Measurements from ENCODE around the gene GPC6.

- TF ChIP-seq PRDM10 (tag by site-specific recombination; IDR thresholded peaks at IDR 0.05): no peak
- no peak for TF ChIP-seq ZBTB21 (tag by site-specific recombination; IDR thresholded peaks at IDR 0.05)
- TF ChIP-seq CTCF (tag by site-specific recombination; IDR thresholded peaks at IDR 0.05): no peak
- no peak for TF ChIP-seq ZSCAN30 (tag by site-specific recombination; IDR thresholded peaks at IDR 0.05)
- TF ChIP-seq ZBTB11 (tag by site-specific recombination; conservative IDR thresholded peaks at IDR 0.05; ENCODE audit: low read depth): no peak
- TF ChIP-seq SCRT2 (tag by site-specific recombination; IDR thresholded peaks at IDR 0.05): no peak
- TF ChIP-seq TCF7L2 (IDR thresholded peaks at IDR 0.05; ENCODE audit: borderline replicate concordance, low read depth, low read length): no peak
- no peak for TF ChIP-seq KLF8 (tag by site-specific recombination; IDR thresholded peaks at IDR 0.05)
- no peak for TF ChIP-seq YY1 (tag by site-specific recombination; IDR thresholded peaks at IDR 0.05)
- TF ChIP-seq ZNF629 (tag by site-specific recombination; IDR thresholded peaks at IDR 0.05): no peak
- TF ChIP-seq PRDM1 (tag by site-specific recombination; IDR thresholded peaks at IDR 0.05): no peak
- TF ChIP-seq ZNF366 (tag by site-specific recombination; conservative IDR thresholded peaks at IDR 0.05): no peak
- no peak for TF ChIP-seq MEIS1 (CRISPR knock-in tag; IDR thresholded peaks at IDR 0.05; ENCODE audit: borderline replicate concordance)
These were observed 1078.4 kb downstream of the GPC6 start for GRCh38 chr13:94305033-94305432.
